Activated naive CD4-positive, alpha-beta T cell treated with Interleukin-2 at 50 U/mL for 16 hours (primary cell): ENCODE results near the gene NCK2.

Source experiments
- DNase-seq: peaks from one replicate; pipeline ENCODE4 v3.0.0-alpha.2; 2020

NCK2 gene

DNA sequence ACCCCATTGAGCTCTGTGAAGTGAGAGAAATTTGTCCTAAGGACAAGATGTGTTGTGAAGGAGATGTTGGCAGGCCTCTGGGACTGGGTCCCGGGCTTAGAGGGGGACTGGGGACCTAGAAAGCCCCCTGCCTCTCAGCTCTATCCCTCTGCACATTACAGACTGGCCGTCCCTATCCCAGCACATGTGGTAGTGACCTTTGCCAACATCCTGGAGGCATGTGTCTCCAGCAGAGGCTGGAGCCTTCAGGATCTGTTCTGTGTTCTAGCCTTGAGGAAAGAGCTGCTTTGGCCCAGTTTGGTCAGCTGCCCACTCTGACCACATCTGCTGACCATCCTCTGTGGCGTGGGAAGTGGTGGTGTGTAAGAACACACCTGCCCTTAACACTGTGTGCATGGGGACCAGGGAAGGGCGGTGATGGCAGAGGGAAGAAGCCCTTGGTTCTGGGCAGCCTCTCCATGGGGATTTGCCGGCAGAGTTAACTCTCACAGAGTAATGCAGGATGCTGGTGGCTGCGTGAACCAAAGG, 33.4 kb downstream of the NCK2 start:
- no peak for DNase-seq

DNA sequence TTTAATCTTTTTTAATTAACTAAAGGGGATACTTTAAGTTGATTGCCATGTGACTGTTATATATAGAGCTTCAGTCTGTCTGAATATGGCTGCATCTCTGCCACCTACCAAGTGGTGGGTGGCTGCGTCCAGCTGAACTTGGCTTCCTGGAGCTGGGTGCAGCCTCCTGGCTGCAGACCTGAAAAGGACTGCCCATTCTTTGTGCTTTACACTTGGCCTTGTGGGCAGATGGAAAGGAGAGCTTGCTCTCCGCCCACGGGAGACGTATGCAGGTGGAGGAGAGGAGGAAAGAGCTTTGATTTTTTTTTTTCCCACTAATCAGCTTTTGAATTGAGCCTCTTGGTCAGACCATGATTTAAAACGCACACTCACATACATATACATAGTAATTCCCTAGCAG, 34.7 kb downstream of the NCK2 start:
- peak; percentile 2 for DNase-seq

DNA sequence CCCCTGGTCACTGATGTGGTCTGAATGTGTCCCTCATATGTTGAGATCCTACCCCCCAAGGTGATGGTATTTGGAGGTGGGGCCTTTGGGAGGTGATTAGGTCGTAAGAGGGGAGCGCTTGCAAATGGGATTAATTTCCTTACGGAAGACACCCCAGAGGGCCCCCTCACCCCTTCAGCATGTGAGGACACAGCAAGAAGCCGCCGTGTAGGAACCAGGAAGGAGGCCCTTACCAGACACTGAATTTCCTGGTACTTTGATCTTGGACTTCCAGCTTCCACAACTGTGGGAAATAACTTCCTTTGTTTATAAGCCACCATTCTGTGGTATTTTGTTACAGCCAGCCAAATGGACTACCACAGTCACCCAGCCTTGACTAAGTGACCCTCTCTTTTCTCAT, 35.9 kb downstream of the NCK2 start:
- DNase-seq: peak; percentile 1

DNA sequence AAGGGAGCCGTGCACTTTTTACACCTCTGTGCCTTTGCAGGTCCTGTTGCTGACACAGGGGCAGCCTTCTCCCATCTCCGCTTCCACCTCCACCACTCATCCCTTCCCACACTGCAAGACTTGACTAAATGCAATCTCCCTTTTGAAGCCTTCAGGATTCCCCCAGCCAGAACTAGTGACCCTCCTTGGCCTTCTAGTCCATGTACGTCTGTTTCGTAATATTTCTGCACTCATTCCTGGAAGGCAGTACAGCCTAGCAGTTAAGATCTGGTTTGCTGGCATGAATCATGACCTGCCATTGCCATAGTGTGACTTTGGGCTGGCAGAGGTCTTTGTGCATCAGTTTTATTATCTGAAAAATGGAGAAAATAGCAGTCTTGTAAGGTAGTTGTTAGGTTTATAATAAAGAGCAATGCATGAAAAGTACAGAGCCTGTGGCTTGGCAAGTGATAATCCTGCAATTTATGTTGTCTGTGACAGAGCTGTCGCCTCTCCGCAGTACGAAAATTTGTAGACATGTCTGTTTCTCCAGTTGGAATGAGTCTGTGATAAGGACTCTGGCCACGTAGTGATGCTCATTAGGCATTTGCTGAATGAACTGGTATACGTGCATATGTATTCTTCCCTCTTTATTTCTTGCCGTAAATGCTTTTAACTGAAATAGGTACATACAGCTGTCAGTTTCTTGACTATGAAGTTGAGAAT, 36.7 kb downstream of the NCK2 start:
- peak; percentile 1 for DNase-seq

DNA sequence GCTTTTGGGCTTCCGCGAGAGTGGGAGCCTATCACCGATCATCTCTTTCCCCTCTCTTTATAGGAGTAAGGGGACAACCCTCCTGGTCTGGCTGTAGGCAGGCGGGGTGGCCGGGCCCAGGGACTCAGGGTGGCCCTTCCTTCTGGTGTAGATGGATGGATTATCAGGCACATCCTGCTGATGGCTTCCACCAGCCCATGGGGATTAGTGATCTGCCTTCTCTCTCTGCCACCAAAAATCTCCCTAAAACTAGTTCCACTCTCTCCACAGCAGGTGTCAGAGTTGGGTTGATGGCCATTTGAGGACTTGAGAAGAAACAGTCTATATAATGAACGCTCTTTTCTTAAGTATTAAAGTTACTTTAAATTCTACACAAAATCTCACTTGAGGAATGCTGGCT, 37.4 kb downstream of the NCK2 start:
- DNase-seq: no peak

DNA sequence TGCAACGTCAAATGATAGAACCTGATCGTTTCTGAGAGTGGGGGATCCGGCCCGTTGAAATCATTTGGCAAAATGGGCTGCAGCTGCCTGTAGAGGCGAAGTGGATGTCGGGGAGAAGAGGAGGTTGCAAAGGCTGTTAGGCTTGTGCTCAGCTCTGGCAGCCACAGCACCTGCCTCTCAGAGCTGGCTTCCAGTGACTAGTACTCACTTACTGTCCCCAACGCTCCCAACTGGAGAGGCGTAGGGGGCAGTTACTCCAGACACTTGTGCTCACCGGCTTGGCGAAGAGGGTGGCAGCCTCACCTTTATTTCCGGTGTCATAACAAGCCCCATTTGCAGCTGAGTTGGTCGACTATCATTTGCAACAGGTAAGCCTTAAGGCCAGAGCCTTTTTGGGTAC, 37.9 kb downstream of the NCK2 start:
- DNase-seq: no peak

DNA sequence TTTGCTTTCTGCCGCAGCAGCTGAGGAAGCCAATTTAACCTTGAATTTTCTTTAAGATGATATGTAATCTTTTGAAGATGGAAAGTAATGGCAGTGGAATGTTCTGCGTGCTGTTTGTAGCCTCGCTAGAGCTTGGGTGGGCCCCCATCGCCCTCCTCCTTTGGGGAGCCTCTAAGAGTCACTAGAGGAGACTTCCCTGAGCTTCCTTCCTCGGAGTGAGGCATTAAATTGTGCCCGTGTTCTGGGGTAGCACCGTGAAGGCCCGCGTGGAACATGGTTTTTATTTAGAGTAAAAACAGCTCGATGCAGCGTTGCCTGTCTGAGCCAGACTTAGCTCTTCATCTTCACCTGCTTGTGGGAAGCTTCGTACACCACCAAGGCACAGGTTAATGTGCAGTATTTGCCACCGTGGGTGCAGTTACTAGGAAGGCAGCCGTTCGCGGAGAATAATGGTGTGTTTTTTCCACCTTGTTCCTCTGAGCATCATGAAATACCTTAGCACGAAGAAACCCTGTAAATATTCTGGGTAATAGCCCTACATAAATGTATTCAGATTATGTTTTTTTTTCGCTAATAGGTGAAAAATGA, 38.5 kb downstream of the NCK2 start:
- DNase-seq: no peak

DNA sequence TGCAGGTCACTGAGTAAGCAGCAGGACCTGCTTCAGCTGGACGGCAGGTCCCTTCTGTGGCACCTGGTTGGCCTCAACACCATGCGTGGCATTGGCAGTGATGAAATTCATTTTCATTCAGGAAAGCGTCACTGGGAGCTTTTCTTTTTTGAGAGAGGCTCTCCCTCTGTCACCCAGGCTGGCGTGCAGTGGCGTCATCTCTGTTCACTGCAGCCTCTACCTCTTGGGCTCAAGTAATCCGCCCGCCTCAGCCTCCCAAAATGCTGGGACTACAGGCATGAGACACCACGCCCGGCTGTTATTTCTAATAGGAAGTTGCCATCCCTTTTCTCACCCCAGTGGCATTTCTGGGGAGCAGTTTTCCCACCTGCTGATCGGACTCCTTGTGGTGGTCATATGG, 39.3 kb downstream of the NCK2 start:
- DNase-seq: no peak

DNA sequence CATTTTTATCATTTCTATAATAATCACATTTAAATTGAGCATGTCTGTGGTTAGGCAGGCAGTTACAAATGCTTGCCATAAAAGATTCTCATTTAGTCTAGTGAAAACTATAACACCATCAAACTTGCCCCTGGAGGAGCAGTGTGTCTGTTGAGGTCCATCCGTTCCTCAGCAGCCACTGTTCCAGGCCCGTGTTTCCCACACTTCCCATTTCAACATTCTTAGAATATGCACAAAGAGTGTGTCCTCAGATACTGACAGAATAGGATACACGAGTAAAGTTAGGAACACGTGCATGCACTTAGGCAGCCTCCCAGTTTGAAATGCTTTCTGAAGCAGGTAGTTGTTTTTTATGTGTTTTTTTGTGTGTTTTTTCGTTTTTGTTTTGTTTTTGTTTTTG, 39.9 kb downstream of the NCK2 start:
- no peak for DNase-seq

DNA sequence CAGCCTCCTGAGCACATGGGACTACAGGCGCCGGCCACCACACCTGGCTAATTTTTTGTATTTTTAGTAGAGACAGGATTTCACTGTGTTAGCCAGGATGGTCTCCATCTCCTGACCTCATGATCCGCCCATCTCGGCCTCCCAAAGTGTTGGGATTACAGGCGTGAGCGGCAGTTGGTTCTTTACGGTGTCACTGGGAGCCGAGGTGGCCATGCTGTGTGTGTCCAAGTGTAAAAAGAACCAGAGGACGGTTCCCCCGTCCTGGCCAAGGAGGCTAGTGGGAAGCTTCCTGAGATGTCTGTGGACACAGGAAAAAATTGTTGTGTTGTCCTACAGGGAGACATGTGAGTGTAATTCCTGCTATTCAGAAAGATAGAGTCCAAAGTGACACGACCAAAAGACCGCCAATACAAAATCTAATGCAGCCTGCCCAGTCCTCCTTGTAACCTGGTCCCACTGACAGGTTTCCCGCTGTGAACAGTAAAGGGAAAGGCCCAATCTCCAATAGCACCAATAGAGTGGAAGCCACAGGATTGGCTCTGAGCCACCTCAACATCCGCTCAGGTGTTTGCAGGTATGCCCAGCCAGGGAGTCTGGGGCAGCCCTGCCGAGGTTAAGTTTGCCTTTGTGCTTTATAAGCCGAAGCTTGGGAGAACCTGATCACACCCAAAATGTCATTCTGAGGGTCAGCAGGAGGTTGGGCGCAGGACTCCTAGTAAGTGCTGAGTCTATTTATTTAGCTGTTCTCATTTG, 40.6 kb downstream of the NCK2 start:
- no peak for DNase-seq

DNA sequence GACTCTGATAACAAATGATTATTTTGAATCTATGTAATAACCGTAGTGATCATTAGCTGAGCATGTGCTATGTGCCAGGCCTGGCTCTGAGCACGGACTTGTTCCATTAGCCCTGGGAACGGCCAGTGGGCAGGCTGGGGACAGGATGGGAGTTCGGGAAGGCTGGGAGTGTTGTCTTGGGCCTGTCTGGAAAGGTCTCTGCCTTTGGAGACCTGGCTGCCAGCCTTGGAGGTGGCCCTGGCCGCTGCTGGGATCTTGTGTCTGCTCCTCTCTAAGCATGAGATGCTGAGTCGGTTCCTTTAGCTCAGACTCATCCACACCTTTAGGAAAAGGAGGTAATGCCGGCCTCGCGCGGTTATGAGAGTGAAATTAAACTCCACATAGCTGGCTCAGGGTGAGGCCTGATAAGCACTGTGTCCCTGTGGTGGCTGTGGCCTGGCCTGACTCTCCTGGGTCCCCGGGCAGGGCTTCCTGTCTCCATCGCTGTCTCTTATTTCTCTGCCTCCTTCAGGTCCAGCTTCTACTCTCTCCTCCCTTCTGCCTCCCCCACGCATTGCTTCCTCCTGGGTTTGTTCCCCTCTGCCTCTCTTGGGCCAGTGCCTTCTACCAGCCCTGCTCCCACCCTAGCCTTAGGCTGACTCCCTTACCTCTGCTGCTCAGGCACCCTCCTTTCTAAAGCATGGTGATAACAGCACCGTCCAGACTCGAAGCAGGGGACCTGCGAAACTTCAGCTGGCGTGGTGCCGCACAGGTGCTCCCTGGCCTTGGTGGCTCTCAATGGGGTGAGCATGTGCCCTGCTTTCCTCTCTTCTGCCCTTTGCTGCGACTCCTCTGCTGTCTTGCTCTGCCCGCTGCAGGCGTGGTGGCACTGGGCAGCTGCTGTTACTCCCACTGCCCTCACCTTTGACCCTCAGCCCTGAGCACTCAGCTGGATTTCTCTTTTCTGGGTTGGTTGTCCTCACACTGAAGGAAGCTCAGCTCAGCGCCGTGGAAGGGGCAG, 41.8 kb downstream of the NCK2 start:
- DNase-seq: no peak

DNA sequence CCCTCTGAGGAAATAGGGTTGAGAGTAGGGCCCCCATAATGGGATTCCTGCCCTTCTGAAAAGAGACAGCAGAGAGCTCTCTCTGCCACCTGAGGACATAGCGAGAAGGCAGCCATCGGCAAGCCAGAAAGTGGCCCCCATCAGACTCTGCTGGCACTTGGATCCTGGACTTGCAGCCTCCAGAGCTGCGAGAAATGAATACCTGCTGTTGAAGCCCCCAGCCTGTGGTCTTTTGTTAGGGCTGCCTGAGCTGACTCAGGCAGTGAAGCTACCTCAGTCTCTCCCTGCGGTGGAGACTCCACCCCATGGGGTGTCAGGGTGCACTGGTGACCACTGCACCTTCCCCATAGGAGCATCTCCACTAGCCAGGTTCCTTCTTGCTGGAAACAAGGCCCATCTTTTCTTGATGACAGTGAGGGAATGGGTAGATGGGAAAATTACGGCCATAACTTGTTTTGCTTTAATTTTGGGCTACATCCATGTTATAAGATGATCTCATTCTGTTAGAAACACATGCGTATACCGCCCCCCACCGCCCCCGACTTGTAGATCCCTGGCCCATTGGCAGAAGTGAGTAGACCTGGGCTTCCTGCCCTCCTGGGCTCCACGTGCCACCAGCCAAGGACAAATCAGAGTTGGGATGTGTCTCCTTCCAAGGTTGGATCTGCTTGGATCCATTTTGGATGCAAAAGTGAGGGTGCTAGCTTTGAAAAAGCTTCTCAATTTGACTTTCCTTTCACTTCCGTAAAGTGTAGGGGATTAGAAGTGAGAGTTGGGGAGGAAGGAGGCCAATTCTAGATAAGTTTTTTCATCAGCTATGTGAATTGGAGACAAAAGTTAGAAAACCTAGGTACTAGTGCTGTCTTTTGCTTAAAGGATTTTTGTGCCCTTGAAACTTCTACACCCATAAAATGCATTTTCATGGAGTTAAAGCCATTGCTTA, 42.9 kb downstream of the NCK2 start:
- DNase-seq: peak; percentile 77

DNA sequence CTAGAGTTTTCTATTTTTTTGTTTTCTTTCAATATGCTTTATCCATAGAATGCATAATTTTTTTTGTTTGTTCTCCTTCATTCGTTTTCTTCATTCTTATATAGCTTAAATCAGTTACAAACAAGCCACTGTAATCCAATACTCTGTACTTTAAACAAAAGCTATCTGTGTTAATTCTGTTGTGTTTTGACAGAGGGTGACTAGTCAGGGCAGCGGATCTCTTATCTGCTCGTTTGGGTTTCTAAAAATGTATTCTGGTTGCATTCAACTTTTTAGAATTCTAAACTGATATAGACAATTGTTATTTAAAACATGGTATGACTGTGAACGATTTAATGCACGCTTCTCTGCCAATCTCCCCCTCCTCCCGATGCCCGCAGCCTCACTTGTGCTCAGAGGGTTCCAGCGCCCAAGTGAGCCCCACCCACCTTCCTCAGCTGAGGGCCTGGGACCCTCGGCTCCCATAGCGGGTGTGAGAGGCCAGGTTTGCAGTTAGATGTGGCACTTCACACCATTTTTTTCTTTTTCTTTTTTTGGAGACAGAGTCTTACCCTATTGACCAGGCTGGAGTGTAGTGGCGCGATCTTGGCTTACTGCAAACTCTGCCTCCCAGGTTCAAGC, 44.1 kb downstream of the NCK2 start:
- no peak for DNase-seq

DNA sequence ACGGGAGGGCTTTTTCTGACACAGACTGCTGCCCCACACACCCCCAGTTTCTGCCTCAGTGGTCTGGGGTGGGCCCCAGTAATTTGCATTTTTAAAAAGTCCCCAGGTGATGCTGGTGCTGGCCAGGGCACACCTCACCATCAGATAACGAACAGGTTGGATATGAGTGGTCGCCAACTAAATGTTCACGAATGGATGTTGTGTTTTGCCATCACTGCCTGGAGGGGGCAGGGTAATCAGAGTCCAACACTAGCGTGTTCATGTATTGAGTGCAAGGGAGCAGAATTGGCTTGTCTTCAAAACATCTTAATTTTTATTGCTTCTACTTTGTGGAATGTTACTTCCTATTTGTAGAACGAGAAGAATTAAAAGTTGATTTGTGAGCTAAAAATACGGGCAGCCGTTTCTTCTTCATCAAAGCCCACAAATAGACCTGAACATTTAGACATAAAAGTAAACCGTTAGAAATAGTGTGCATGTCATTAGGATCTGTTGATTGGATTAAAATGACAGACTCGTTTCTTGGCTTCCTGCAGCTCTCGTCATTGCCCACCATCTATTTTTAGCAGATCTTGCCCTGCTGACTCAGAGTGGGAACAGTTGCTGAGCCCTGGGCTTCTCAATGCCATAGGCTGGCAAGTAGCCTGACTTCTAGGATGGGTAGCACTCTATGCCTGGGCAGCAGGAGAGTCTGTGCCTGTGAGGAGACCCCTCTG, 45.2 kb downstream of the NCK2 start:
- peak; percentile 70 for DNase-seq

DNA sequence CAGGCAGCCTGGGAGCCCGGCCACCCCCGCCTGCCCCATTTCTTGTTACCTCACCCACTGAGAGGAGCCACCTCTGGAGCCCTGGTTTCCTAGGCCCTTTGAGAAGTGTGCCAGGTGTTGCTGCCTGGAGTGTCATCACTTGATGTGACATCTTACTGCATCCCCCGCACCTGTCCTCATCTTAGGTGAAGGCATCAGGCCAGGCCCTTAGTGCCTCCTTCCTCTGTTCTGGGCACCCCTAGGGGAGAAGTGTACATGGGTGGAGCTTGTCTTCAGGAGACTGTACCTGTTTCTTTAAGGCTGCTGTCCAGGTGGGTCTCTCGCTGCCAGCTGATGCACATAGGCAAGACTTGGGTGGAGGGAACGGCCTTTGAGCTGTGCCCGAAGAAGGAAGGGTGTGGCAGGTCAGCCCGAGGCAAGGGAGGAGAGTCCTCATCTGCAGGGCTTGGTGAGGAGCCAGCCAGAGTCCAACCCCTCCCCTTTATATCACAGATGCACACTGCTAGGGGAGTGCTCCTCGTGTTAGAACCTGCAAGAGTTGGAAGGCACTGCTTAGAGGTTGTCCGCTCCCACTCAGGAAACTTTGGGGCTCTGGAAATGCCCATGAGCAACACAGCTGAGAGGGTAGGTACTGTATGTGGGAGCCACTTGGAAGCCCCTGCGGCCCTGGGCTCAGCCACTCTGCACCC, 45.9 kb downstream of the NCK2 start:
- DNase-seq: peak; percentile 21

DNA sequence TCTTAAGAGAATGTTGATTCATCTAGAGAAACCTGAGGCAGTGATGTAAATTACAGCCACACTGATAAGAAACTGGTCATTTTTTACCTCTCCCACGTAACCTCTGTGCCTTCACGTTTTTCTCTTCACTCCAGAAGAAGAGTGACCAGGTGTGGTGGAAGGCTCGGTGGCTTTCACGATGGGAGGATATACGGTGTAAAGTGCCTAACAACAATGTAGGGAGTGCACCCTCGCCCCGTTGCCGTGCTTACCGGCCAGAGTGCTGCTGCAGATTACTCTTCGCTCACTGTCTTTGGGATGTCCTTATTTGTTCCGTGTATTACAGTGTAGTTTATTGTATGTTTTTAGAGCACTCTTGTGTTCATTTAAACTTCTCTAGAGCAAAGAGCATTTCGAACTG, 46.5 kb downstream of the NCK2 start:
- DNase-seq: no peak

DNA sequence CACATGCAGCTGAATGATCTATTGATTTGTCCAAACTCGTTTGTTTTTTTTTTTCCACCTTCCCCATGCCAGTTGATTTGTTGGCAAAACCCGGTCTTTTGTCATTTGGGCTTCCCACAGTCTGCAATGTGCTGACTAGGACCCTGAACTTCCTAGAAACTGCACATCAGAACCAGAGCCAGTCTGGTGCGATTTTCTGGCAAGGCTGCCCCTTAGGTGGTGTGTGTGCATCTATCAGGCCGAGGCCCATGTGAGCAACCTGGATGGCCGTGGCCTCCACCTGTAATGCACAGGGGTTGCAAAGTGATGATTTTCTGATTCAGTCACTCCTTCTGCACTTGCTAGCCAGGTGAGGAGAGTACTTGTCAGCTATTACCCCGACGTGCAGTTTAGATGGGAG, 47.8 kb downstream of the NCK2 start:
- DNase-seq: no peak

DNA sequence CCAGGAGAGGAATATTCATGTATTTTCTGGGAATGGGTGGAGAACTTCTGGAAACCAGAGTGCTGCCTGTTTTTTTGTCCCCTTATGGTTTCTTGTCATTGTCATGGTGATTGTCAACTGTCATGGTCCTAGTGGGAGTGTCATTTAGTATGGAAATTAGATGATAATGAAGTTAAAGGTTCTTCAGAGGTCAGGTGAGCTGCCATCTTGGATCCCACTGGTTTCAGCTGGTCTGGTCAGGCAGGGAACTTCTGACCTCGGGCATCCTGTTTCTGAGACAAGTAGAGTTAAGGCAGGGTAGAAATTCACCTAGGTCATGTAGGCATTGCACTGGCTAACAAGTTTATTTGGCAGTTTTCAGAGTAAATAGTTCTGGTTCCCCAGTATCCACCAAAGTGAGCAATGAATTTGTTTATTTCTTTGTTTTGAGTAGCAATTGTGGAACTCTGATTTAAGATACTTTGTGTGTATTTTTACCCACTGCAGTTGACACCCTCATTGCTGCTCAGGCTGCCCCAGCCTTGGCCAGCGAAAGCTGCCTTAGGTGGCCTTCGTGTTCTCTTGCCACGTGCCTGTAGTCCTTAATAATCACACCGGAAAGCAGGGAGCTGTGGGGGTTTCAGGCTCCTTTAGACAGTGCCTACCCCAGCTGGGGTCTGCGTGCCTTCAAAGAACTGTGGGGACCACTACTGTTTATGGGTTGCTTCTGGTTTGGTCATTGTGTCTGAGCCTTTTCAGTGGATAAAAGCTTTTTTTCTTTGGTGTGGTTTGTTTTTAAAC, 48.7 kb downstream of the NCK2 start:
- DNase-seq: no peak
